ENCODE measurements around the gene SMIM36.

- TF ChIP-seq CTCF (conservative IDR thresholded peaks at IDR 0.05; ENCODE audit: low read length) (no peak), EZH2phosphoT487 (IDR thresholded peaks at IDR 0.05; ENCODE audit: borderline replicate concordance, low read depth, low read length) (no peak)
These were observed 62.6 kb downstream of the SMIM36 start for GRCh38 chr17:55448681-55449080.
